WTC11 (cell line): ENCODE results near the gene COG5. TPM values are rescaled to one million over a fixed set of nuclear protein-coding genes. Genes with fewer than 3 reads are reported as not detected.

Experiments used
- ATAC-seq: fragments of 200-7000 bp; cut with Tn5 transposase; 2 replicates; pipeline ENCODE4 v1.10.0; 2021; ENCODE audit warnings: mild to moderate bottlenecking, moderate library complexity
- CTCF ChIA-PET: fragments of 300-600 bp; sonication (Branson Sonifier 250); formaldehyde crosslinking; loops from one replicate; lab custom pipeline; 2021; ENCODE audit warnings: antibody characterized with exemption; lab: Charles Lee
- POLR2A ChIA-PET: fragments of 350-600 bp; sonication (Branson Sonifier 250); formaldehyde crosslinking; loops from one replicate; lab custom pipeline; 2021; ENCODE audit warnings: antibody characterized with exemption; lab: Charles Lee
- DNase-seq: peaks from one replicate; pipeline ENCODE4 v3.0.0; 2021; ENCODE audit warnings: low spot score
- H3K27ac Mint-ChIP-seq: 2 replicates; pipeline ENCODE4 v1.8.0; 2021; ENCODE audit warnings: mixed read lengths
- H3K27me3 Mint-ChIP-seq: 2 replicates; pipeline ENCODE4 v1.8.0; 2021; ENCODE audit warnings: low read depth, mild to moderate bottlenecking, moderate library complexity, mixed read lengths
- H3K36me3 Mint-ChIP-seq: 2 replicates; pipeline ENCODE4 v1.8.0; 2021; ENCODE audit warnings: mixed read lengths
- H3K4me1 Mint-ChIP-seq: 2 replicates; pipeline ENCODE4 v1.8.0; 2022; ENCODE audit warnings: mixed read lengths
- H3K4me3 Mint-ChIP-seq: 2 replicates; pipeline ENCODE4 v1.8.0; 2021; ENCODE audit warnings: mild to moderate bottlenecking, moderate library complexity, mixed read lengths
- H3K9me3 Mint-ChIP-seq: 2 replicates; pipeline ENCODE4 v1.8.0; 2021; ENCODE audit warnings: mixed read lengths
- ATF1 ChIP-seq: sonication (generic); formaldehyde crosslinking; IDR thresholded peaks from 2 replicates; pipeline ENCODE4 v1.8.1; 2023; ENCODE audit warnings: mild to moderate bottlenecking, moderate library complexity, missing genetic modification reagents
- ATF2 ChIP-seq: sonication (generic); formaldehyde crosslinking; IDR thresholded peaks from 2 replicates; pipeline ENCODE4 v1.8.1; 2022; ENCODE audit warnings: low read depth, missing genetic modification reagents, borderline replicate concordance
- CBFB ChIP-seq: sonication (generic); formaldehyde crosslinking; IDR thresholded peaks from 2 replicates; pipeline ENCODE4 v1.8.1; 2022; ENCODE audit warnings: mild to moderate bottlenecking, low read depth, missing genetic modification reagents
- CDX4 ChIP-seq: fragments of 250-450 bp; sonication (Bioruptor Pico); IDR thresholded peaks from 2 replicates; pipeline ENCODE4 v1.9.0; 2021; ENCODE audit warnings: moderate library complexity, mild to moderate bottlenecking, inconsistent platforms, borderline replicate concordance
- E2F4 ChIP-seq: sonication (generic); formaldehyde crosslinking; IDR thresholded peaks from 2 replicates; pipeline ENCODE4 v1.8.1; 2022; ENCODE audit warnings: low read depth, mild to moderate bottlenecking, moderate library complexity, missing genetic modification reagents, borderline replicate concordance
- E2F5 ChIP-seq: sonication (generic); formaldehyde crosslinking; IDR thresholded peaks from 2 replicates; pipeline ENCODE4 v1.8.1; 2022; ENCODE audit warnings: mild to moderate bottlenecking, moderate library complexity, missing genetic modification reagents
- ETV6 ChIP-seq: sonication (generic); formaldehyde crosslinking; IDR thresholded peaks from 2 replicates; pipeline ENCODE4 v1.8.1; 2022; ENCODE audit warnings: mild to moderate bottlenecking, missing genetic modification reagents
- FOXJ3 ChIP-seq: sonication (generic); formaldehyde crosslinking; IDR thresholded peaks from 2 replicates; pipeline ENCODE4 v1.9.0; 2021; ENCODE audit warnings: missing genetic modification reagents, mild to moderate bottlenecking, borderline replicate concordance
- IRF1 ChIP-seq: sonication (generic); formaldehyde crosslinking; IDR thresholded peaks from 2 replicates; pipeline ENCODE4 v1.8.0; 2023; ENCODE audit warnings: missing genetic modification reagents
- MYBL2 ChIP-seq: sonication (generic); formaldehyde crosslinking; IDR thresholded peaks from 2 replicates; pipeline ENCODE4 v1.8.1; 2023; ENCODE audit warnings: mild to moderate bottlenecking, moderate library complexity, missing genetic modification reagents
- NR1H2 ChIP-seq: sonication (generic); formaldehyde crosslinking; IDR thresholded peaks from 2 replicates; pipeline ENCODE4 v1.9.0; 2021; ENCODE audit warnings: mild to moderate bottlenecking, moderate library complexity, missing genetic modification reagents
- NR2C2 ChIP-seq: sonication (generic); formaldehyde crosslinking; IDR thresholded peaks from 2 replicates; pipeline ENCODE4 v1.8.0; 2022; ENCODE audit warnings: mild to moderate bottlenecking, missing genetic modification reagents
- PREB ChIP-seq: sonication (generic); formaldehyde crosslinking; IDR thresholded peaks from 2 replicates; pipeline ENCODE4 v1.8.1; 2022; ENCODE audit warnings: mild to moderate bottlenecking, missing genetic modification reagents, moderate library complexity, borderline replicate concordance
- RORB ChIP-seq: fragments of 250-450 bp; sonication (Bioruptor Pico); IDR thresholded peaks from 2 replicates; pipeline ENCODE4 v1.9.0; 2021; ENCODE audit warnings: mild to moderate bottlenecking
- SOX15 ChIP-seq: fragments of 250-450 bp; sonication (Bioruptor Pico); IDR thresholded peaks from 2 replicates; pipeline ENCODE4 v1.9.0; 2021; ENCODE audit warnings: mild to moderate bottlenecking
- TEAD4 ChIP-seq: sonication (generic); formaldehyde crosslinking; IDR thresholded peaks from 2 replicates; pipeline ENCODE4 v1.8.0; 2022; ENCODE audit warnings: mild to moderate bottlenecking, missing genetic modification reagents
- ZBTB43 ChIP-seq: sonication (generic); formaldehyde crosslinking; IDR thresholded peaks from 2 replicates; pipeline ENCODE4 v1.8.1; 2023; ENCODE audit warnings: mild to moderate bottlenecking, missing genetic modification reagents
- ZNF138 ChIP-seq: sonication (generic); formaldehyde crosslinking; conservative IDR thresholded peaks from 2 replicates; pipeline ENCODE4 v1.8.1; 2022; ENCODE audit warnings: mild to moderate bottlenecking, moderate library complexity, missing genetic modification reagents
- ZNF263 ChIP-seq: sonication (generic); formaldehyde crosslinking; IDR thresholded peaks from 2 replicates; pipeline ENCODE4 v1.8.1; 2022; ENCODE audit warnings: low read depth, mild to moderate bottlenecking, moderate library complexity, missing genetic modification reagents
- ZNF423 ChIP-seq: fragments of 250-450 bp; sonication (Bioruptor Pico); IDR thresholded peaks from 2 replicates; pipeline ENCODE4 v2.1.2; 2022; ENCODE audit warnings: mild to moderate bottlenecking, moderate library complexity
- ZNF532 ChIP-seq: fragments of 250-450 bp; sonication (Bioruptor Pico); IDR thresholded peaks from 2 replicates; pipeline ENCODE4 v1.9.0; 2021; ENCODE audit warnings: mild to moderate bottlenecking, borderline replicate concordance
- ZSCAN18 ChIP-seq: fragments of 250-450 bp; sonication (Bioruptor Pico); IDR thresholded peaks from 2 replicates; pipeline ENCODE4 v2.1.2; 2022; ENCODE audit warnings: mild to moderate bottlenecking, moderate library complexity
- total RNA-seq: library from RNA; stranded (reverse); gene quantifications from 3 replicates; pipeline ENCODE4 v1.2.3, GENCODE V29; 2021

COG5 gene
- total RNA-seq, 1 experiment from 2014 or later: 23.8 TPM

GRCh38 chr7:107345898-107346297 lies 217.8 kb downstream of the COG5 start:
- ChIA-PET CTCF (no interaction called here), POLR2A (interaction anchor here (0.5 kb wide), 1 partner anchor 111 kb away, joined by 3 read pairs; no protein-coding TSS in a partner anchor)
- Mint-ChIP-seq H3K36me3 (peaks cover 3% of the 10 kb centered on the region; the same call in 1 of the 2 replicates), H3K27me3 (no peaks in the 10 kb centered on the region), H3K4me3 (no peak overlapping the region), H3K27ac (no peak overlapping the region), H3K4me1 (no peaks in the 10 kb centered on the region), H3K9me3 (peaks cover 17% of the 10 kb centered on the region)
- TF ChIP-seq NR2C2 (CRISPR knock-in tag): no peak
- TF ChIP-seq NR1H2: no peak
- no peak for TF ChIP-seq RORB
- TF ChIP-seq FOXJ3 (CRISPR knock-in tag): no peak
- TF ChIP-seq CBFB (CRISPR knock-in tag): no peak
- no peak for TF ChIP-seq ATF1 (CRISPR knock-in tag)
- TF ChIP-seq ZNF423 (CRISPR knock-in tag): no peak
- TF ChIP-seq ZNF532 (CRISPR knock-in tag): no peak
- ATAC-seq (no peak), DNase-seq (no peak)

- Mint-ChIP-seq H3K4me1 (no peaks in the 10 kb centered on the region; the same call in 1 of the 2 replicates), H3K4me3 (no peak overlapping the region), H3K36me3 (peaks cover 3% of the 10 kb centered on the region; the same call in 1 of the 2 replicates), H3K27ac (no peak overlapping the region), H3K9me3 (peaks cover 18% of the 10 kb centered on the region), H3K27me3 (no peaks in the 10 kb centered on the region)
- CTCF ChIA-PET: interaction anchor here (0.6 kb wide), 1 partner anchor 131 kb away, joined by 3 read pairs; no protein-coding TSS in a partner anchor
- DNase-seq: no peak
- POLR2A ChIA-PET: no interaction called here
- ATAC-seq: no peak
- TF ChIP-seq ZNF138 (no peak), SOX15 (CRISPR knock-in tag) (no peak), E2F5 (CRISPR knock-in tag) (no peak), ETV6 (CRISPR knock-in tag) (no peak), E2F4 (CRISPR knock-in tag) (no peak), MYBL2 (CRISPR knock-in tag) (no peak), ZBTB43 (CRISPR knock-in tag) (no peak), CDX4 (no peak), ATF2 (CRISPR knock-in tag) (no peak), TEAD4 (CRISPR knock-in tag) (no peak), CBFB (CRISPR knock-in tag) (no peak), PREB (CRISPR knock-in tag) (no peak), ZSCAN18 (no peak), IRF1 (CRISPR knock-in tag) (no peak), ZNF263 (CRISPR knock-in tag) (no peak)
Observed at GRCh38 chr7:107344799-107345198, 218.9 kb downstream of the COG5 start.
